Astrocyte of the cerebellum (primary cell): ENCODE measurements around the gene TNIK.

Experiments used
- DNase-seq: peaks from one replicate; pipeline ENCODE4 v3.0.0-alpha.2; 2011; ENCODE audit warnings: low read depth
- H3K4me3 ChIP-seq: 2 replicates; pipeline ENCODE4 v1.5.1; 2011; ENCODE audit warnings: mild to moderate bottlenecking, low read depth, low read length, moderate library complexity
- CTCF ChIP-seq: IDR thresholded peaks from 2 replicates; pipeline ENCODE4 v1.5.1; 2012; ENCODE audit warnings: low read length, low read depth, moderate library complexity, mild to moderate bottlenecking; ENCODE audit errors: missing control alignments
- in situ Hi-C: cut with HindIII; loops from 2 replicates; pipeline ENCODE4 v1.10.0; 2017; ENCODE audit warnings: low sequenced_read_pairs

The TNIK gene

DNA sequence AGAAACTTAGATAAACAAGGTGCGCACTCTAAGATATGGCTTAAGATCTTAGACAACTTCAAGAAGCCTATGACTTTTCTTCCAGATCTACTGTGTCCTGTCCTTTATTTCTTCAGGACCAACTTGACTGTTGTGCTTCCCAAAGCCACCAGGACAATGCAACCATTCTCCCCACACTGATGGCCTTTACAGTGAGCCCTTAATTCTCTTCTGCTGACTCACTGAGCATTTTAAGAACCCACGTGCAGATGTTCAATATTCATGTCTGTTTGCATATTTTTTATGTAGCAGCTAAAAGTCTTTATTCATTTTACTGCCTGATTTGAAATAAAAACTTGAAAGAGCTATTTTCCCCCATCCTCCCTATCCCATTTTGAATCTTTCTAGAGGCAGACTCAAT is 330.4 kb downstream of the TNIK start:
- no peak for TF ChIP-seq CTCF
- no peak overlapping the region for H3K4me3 ChIP-seq
- in situ Hi-C loops, result no loop called here
- no peak for DNase-seq

DNA sequence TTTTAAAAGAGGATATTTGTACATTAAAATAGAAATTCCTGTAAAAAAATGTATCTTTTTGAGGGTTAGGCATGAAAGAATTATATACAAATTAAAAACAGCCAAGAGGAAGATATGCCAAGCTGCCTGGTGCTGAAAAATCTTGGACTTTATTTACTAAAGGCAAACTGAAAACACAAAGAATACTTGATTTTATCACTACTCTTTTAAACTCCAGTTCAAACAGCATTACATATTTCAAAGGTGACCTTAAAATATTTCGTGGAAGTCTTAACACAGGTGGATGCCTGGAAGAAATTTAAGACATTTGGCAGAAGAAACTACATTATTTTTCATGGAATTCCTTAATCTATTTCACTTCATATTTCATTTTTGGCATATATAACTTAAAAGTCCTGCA is 332.6 kb downstream of the TNIK start:
- no peak overlapping the region for H3K4me3 ChIP-seq
- TF ChIP-seq CTCF, result no peak
- in situ Hi-C loops, result no loop called here
- DNase-seq, result no peak

- no peak for TF ChIP-seq CTCF
- in situ Hi-C loops, result no loop called here
- no peak for DNase-seq
- no peak overlapping the region for H3K4me3 ChIP-seq
Measured at GRCh38 chr3:171126478-171127209, 333.6 kb downstream of the TNIK start.

GRCh38 chr3:171125010-171125409 is 335.2 kb downstream of the TNIK start:
- TF ChIP-seq CTCF, result no peak
- H3K4me3 ChIP-seq, result no peak overlapping the region
- no peak for DNase-seq
- in situ Hi-C loops, result no loop called here

DNA sequence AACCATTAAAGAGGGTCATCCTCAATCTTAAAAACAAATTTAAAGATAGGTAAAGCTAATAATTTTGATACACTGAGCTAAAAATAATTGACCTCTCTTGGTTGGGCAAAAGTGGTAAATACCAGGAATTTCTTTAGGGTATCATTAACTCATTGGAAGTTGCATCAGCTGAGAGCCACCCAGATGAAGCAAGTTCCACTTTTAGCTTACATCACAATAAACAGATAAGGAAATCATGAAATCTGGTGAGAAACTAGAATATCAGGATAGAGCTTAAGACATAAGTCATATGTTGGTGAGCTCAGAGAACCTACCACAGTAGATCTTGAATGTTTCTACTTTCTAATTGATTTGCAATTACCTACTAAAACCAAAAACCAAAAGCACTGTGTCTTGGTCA is 336.3 kb downstream of the TNIK start:
- in situ Hi-C loops, result no loop called here
- no peak for DNase-seq
- TF ChIP-seq CTCF, result no peak
- no peak overlapping the region for H3K4me3 ChIP-seq

- H3K4me3 ChIP-seq, result no peak overlapping the region
- in situ Hi-C loops, result no loop called here
- no peak for TF ChIP-seq CTCF
- no peak for DNase-seq
Measured at GRCh38 chr3:171122861-171123260, 337.3 kb downstream of the TNIK start.
